ENCODE results near the gene FCHSD2. TPM values are rescaled to one million over a fixed set of nuclear protein-coding genes. Genes with fewer than 3 reads are reported as not detected.

Gene FCHSD2
- total and polyA plus RNA-seq, 2 of the 8 experiments (the other 6 are each of a cell fraction or from before 2014, with no cell fraction given): 4.1 to 7.8 TPM

GRCh38 chr11:73117071-73117470 is 25.0 kb downstream of the FCHSD2 start (continued):
- TF ChIP-seq CTBP2 (IDR thresholded peaks at IDR 0.05; ENCODE audit: borderline replicate concordance, insufficient read depth, insufficient read length, low read length): no peak
- TF ChIP-seq SIN3A (conservative IDR thresholded peaks at IDR 0.05 in 1 of 2, IDR thresholded peaks at IDR 0.05 in 1 of 2; ENCODE audit: low read depth in 1 of 2, low read length in 2 of 2): no peak
- no peak for TF ChIP-seq BRCA1 (IDR thresholded peaks at IDR 0.05; ENCODE audit: low read depth, low read length)
- no peak for TF ChIP-seq BACH1 (IDR thresholded peaks at IDR 0.05; ENCODE audit: low read length)
- no peak for TF ChIP-seq FOSL1 (IDR thresholded peaks at IDR 0.05; ENCODE audit: insufficient read depth, low read depth, low read length)
- TF ChIP-seq SP1 (IDR thresholded peaks at IDR 0.05; ENCODE audit: low read depth, low read length): no peak
- no peak for TF ChIP-seq ASH2L (IDR thresholded peaks at IDR 0.05; ENCODE audit: low read length)
- no peak for TF ChIP-seq CHD2 (IDR thresholded peaks at IDR 0.05; ENCODE audit: low read length)
- TF ChIP-seq ATF3 (IDR thresholded peaks at IDR 0.05; ENCODE audit: insufficient read depth, low read depth, low read length): no peak
- TF ChIP-seq USF2 (IDR thresholded peaks at IDR 0.05; ENCODE audit: low read length): no peak
